Fibroblast of skin of right quadriceps (primary cell): ENCODE results near the gene BCAR1.

ENCODE experiments used
- DNase-seq: peaks from one replicate; pipeline ENCODE4 v3.0.0-alpha.2; 2013

BCAR1 gene

DNA sequence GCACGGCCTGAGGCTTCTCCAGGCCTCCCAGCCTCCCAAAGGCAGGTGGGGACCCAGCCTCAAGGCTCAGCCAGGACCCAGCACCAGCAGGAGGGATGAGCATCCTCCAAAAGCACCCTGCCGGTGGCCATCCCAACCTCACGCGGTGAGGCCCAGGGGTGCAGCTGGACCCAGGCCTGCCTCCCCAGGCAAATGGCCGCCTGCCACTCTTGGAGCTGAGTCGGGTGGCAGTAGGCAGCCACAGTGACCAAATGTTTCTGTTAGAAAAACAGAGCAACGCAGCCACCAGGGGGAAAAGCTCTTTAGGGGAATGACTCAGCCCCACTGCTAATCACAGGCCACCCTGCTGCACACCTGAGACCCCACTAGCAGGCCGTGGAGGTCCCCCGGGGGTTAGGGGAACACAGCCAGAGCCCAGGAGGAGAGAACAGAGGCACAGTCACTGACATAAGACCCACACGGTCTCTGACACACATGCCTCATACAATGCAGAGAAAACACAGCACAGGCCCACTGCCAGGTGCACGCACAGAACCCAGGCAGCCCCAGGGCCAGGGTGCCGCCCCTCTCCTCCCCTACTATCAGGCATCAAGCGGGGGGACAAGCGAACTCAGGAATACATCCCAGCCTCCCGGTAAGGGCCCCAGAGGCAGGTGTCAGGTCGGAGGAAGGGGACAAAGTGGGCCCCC is 12.4 kb downstream of the BCAR1 start:
- no peak for DNase-seq

GRCh38 chr16:75238132-75238852 is 13.1 kb downstream of the BCAR1 start:
- DNase-seq = peak; percentile 91

DNA sequence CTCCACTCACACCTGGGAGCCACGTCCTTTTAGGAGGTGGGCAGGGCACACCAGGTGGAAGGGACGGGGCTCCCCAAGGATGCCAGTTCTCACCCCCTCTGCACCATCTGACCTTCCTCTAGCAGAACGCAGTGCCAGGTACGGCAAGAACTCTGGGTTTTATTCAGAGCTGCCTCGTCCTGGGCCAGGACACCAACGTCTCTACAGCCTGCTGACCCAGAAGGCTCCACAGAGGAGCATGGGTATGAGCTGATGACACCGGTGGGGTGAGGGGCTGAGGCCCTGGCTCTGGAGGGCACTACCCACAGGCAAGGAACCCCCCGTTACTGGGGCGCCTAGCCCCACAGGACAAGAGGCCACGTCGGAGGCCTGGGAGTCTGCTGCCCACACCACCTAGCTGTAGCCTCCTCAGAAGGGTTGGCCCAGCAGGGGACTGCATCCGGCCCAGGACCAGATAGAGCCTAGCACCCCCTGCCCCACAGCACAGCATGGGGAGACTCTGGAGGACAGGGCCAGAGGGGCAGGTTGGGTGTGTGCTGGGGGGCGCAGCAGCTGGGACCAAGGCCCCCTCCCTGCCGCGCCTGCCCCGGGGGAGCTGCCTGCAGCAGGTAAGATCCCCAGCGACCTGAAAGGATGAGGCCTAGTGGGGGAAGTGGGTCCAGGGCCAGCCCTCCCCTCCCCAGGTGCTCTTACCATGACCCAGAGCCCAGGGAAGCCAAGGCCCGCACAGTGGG is 13.9 kb downstream of the BCAR1 start:
- no peak for DNase-seq

DNA sequence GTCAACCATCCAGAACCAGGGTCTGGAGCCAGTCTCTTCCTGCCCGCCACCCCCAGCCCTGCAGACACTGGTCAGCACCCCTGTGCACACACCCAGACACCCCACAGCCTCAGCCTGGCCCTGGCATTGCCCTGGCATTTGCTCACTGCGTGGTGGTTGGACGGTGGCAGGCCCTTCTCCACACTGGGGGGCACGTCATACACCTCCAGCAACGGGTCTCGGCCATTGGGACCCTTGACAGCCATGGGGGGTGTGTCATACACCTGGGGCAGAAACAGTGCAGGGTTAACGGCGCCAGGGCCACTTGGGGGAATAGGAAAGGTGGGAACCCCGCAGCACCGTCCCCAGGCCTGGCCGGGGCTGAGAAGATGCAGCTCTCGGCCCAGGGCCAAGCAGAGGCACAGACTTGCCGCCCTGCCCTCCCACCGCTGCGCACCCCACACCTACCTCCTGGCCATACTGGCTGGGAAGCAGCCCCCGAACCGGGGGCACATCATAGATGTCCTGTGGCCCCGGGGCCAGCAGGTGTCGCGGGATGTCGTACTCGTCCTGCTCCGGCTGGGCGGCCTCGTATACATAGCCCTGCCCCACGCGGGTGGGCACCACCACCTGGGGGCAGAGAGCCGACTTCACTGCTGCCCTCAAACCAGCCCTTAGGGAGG is 14.6 kb downstream of the BCAR1 start:
- DNase-seq = no peak

DNA sequence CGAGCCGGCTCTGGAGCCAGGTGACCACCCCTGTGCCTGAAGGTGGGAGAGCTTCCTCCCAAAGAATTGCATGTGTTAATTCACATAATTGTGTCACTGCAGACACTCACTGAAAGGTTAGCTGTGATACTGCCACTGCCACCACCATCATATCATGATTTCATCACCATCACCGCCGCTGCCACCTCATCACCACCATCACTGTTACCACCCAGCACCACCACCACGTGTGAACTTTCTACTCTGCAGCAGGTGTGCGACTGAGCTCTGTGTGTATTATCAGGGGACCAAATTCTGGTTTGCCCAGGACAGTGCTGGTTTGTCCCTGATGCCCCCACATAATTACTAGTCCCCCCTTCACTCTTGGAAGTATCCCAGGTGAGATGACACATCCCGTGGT is 15.2 kb downstream of the BCAR1 start:
- DNase-seq = no peak

GRCh38 chr16:75235721-75236193 is 15.7 kb downstream of the BCAR1 start:
- DNase-seq = no peak

DNA sequence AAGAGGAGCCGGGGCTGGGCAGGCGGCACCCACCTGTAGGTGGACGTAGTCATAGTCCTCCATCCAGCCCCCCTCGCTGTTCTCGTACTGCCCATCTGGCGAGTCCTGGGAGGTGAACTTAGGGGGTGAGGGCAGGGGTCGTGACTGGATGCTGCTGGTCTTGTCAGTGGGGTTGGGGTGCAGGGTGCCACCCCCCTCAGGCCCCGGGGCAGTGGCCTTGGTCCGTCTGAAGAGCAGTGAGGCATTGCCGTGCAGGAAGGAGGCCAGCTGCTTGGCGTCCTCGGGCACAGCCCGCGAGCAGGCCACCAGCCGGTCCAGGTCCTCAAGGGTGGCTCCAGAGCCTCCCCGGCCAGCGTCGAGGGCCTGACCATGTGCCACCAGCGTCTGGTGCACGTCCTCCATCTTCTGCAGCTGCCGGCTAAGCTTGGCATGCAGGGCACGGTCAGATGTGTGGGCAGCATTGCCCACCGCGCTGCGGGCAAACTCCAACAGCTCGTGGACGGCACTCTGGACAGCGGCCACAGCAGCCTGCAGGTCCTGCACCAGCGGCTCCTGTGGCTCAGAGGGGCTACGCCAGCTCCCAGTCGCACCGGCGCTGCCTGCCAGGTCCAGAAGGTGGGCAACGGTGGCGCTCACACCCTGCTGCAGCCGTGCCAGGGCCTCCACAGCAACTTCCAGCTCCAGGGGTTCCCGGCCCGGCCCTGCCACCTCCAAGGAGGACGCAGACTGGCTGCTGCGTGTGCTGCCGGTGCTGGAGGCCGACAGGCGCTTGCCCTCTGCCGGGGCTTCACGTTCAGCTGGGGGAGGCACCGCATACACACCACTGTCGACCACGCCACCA is 16.3 kb downstream of the BCAR1 start:
- no peak for DNase-seq

DNA sequence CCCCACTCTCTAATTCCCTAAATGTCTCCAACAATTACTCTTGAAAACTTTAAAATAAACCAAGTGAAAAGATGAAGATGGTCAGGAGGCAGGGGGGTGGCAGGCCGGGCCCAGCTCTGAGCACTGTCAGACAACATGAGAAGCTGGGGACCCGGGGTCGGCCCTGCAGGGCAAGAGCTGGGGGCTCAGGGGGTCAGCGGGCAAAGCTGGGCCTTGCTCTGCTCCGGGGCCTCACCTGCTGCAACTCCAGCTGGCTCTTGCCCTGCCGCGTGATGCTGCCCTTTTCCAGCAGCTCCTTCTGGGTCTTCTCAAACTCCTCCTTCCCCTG is 17.8 kb downstream of the BCAR1 start:
- DNase-seq = no peak

DNA sequence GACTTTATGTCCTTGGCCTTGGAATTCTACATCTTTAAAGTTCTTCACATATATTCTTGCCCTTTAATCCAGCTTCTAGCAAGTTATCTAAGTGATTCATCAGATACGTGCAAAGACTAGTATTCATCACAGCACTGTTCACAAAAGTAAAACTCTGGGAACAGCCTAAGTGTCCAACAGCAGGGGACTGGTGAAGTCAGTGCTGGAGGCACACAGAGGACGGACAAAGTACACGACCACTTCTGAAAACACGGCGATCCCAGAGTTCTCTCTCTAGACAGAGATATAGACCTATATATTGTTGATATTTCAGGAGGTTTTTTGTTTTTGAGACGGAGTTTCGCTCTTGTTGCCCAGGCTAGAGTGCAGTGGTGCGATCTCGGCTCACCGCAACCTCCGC is 19.9 kb downstream of the BCAR1 start:
- no peak for DNase-seq

GRCh38 chr16:75230471-75231110 is 20.8 kb downstream of the BCAR1 start:
- DNase-seq = no peak

- DNase-seq = no peak
Measured at GRCh38 chr16:75229172-75230031, 22.0 kb downstream of the BCAR1 start.

DNA sequence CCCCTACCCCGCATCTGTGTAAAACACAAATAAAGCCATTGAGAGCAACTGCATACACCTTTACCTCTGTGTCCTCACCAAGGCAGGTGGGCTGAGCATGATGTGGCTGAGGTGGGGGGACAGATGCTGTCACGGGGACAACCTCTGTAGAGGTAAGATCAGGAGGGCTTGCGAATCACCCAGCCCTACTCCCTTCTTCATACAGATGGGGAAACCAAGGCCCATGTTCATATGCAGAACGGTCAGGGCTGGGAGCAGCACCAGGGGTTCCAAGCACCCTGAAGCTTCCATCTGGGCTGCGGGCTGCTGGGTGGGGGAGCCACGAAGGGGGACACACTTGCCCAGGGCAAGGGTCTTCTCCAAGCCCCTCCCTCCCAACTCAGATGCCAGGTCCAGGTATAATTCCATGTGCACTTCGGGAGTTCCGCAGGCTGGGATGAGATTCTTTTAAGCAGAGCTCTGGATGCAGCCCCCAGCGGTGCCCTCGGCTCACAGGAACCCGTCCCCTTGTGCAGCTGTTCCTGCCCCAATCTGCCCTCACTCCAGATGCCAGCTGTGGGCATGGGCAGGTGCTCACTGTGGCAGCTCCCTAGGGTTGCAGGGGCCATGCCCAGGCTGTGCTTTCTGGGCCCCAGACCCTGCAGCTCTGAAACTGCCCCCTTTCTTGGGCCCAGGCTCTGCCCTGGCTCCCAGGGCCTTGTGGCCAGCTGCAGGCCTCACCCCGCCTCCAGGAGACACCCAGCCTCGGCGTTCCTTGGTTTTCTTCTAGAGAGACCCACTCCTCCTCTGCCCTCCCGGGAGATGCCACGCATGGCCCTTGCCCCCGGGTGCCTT is 23.1 kb downstream of the BCAR1 start:
- no peak for DNase-seq

GRCh38 chr16:75227361-75228142 is 23.9 kb downstream of the BCAR1 start:
- no peak for DNase-seq

- no peak for DNase-seq
Measured at GRCh38 chr16:75226550-75227360, 24.7 kb downstream of the BCAR1 start.

- DNase-seq = no peak
Measured at GRCh38 chr16:75225678-75226515, 25.5 kb downstream of the BCAR1 start.

- DNase-seq = no peak
Measured at GRCh38 chr16:75225092-75225491, 26.3 kb downstream of the BCAR1 start.
